NCI-H510A (cell line): ENCODE data around the gene ANKRD44.
"Not testable (repeated sequence)": the region's sequence is repeated elsewhere in the genome, so short reads cannot be mapped to it uniquely, and the experiment has no call there.

Source experiments
- DNase-seq: peaks from one replicate; lab custom pipeline; 2025; lab: John Stamatoyannopoulos, UW

ANKRD44 gene

DNA sequence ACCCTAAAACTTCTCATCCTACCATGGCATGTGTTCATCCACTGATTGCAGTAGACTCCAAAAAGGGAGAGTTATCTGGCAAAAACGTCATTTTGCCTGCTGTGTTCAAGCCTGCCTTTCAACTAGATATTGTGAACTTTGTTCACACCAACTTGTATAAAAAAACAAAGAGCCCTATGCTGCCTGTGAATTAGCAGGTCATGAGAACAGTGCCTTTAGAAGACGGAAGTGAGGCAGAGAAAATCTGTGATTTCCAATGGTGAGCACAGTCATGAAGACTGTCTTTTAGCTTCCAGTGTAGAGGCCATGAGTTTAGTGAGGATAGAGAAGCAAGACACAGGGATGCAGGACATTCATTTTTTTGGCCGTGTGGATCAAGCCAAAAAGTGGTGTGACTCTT, 280.5 kb downstream of the ANKRD44 start:
- no peak for DNase-seq

DNA sequence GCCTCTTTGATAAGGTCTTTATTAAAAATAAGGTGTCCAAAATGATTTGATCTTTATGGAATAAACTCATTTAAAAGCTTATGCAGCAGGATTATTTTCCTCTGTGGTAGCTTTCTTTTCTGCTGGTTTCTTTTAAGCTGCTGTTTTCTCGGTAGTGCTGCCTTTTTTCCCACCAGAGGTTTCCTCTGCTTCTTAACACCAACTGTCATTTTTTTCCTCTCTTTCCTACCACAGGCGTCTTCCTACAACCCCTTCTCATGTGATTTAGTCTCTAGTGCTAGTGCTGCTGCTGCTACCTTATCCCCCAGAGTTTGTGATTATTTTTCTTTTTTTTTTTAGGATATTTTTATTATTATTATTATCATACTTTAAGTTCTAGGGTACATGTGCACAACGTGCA, 281.9 kb downstream of the ANKRD44 start:
- DNase-seq, result no peak

GRCh38 chr2:197028230-197028629, 282.4 kb downstream of the ANKRD44 start:
- no peak for DNase-seq

- no peak for DNase-seq
These were observed 286.4 kb downstream of the ANKRD44 start for GRCh38 chr2:197024206-197024605.

DNA sequence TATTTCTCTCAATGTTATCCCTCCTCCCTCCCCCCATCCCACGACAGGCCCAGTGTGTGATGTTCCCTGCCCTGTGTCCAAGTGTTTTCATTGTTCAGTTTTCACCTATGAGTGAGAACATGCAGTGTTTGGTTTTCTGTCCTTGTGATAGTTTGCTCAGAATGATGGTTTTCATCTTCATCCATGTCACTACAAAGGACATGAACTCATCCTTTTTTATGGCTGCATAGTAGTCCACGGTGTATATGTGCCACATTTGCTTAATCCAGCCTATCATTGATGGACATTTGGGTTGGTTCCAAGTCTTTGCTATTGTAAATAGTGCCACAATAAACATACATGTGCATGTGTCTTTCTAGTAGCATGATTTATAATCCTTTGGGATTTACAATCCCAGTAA, 289.7 kb downstream of the ANKRD44 start:
- not testable (repeated sequence) for DNase-seq

- DNase-seq, result no peak
These were observed 297.5 kb downstream of the ANKRD44 start for GRCh38 chr2:197013098-197013497.

GRCh38 chr2:197011801-197012641, 298.6 kb downstream of the ANKRD44 start:
- no peak for DNase-seq

- DNase-seq, result no peak
These were observed 299.6 kb downstream of the ANKRD44 start for GRCh38 chr2:197011021-197011417.

DNA sequence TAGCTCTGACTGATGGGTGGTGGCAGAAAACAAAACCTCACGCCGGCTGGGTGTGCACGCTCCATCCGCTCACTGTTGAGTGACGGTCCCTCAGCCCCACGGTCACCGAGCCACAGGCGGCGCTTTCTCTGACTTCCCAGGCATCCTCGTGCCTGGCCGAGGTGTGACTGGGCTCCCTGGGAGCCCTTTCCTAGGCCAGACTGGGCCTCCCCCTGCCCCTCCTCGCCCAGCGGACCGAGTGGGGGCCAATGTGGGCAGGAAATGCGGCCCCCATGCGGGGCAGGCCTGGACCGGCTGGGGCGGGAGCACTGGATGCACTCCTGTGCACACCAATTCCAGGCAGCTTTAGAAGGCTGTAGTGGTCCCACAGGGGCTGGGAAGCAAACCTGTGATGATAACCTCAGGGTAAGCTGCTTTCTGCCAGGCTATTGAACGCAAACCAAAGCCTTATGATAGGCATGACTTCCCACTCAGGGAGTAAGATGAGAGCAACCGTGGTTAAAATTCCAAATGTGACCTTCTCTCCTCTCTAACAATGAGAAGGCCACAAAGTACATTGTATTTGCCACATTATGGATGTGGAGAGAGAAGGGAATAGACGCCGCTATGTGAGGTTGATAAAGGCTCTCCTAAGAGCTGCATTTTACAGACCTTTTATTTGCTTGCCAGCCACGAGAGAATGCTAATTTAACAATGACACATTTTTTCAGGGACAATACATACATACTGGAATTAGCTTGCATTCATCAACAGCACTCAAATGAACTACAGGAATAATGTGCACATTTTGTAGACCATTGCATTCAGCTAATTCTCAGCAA, 300.2 kb downstream of the ANKRD44 start:
- DNase-seq, result no peak

- DNase-seq, result not testable (repeated sequence)
These were observed 301.7 kb downstream of the ANKRD44 start for GRCh38 chr2:197008741-197009341.

DNA sequence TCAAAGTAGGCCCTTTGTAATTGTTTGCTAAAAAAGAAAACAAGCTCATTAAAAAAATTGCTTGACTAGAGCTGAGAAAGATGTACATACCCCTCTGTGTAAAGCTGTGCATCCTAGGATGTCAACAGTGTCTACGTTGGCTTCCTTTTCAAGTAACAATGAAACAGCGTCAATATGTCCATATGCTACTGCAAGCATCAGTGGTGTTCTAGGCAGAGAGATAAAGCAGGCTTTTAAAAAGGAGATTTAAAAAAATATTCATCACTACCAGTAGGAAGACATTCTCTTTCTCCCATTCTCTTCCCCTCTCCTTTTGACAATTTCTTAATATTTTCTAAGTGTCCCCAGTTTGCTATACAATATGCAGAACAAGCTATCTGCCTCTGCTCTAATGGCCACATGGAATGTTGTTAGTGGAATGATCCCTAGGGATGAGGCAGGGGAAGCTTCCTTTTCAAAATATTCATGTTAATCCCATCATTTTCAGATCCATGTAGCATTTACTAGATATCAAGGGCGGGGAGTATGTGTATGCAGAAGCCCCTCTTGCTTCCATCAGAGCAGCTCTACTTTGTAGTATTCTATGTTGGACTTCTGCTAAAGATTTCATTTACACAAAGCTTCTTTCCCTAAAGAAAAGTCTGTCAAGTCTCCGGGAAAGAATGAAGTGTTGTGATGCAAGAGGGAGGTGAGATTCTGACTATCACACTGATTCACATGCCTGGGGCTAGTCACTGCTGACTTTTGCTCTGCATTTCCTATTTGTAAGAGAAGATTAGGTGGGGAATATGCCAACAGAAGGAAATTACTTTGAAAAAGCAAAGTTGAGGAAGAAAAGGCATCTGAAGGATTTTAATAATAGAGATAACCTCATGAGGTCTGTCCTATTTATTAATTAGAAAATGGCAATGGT, 302.6 kb downstream of the ANKRD44 start:
- no peak for DNase-seq

GRCh38 chr2:197001921-197002320, 308.7 kb downstream of the ANKRD44 start:
- DNase-seq, result no peak

GRCh38 chr2:196995757-196996314, 314.7 kb downstream of the ANKRD44 start:
- no peak for DNase-seq

DNA sequence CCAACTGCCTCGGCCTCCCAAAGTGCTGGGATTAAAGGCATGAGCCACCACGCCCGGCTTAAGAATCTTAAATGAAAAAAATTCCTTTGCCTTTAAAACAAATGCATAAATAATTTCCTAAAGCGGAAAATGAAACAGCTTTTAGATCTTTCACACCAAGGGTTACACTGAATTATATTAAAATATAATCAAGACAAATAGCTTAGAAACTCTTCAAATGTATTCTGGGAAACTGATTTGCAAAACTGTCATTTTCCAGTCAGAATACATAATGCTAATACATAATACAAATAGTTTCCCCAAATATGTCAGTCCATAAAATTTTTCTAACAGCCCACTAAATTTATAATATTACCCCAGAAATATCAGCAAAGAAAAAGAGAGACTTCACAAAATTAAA, 315.8 kb downstream of the ANKRD44 start:
- DNase-seq, result no peak

- DNase-seq, result no peak
These were observed 317.0 kb downstream of the ANKRD44 start for GRCh38 chr2:196993617-196994016.

GRCh38 chr2:196992466-196992865, 318.1 kb downstream of the ANKRD44 start:
- no peak for DNase-seq

DNA sequence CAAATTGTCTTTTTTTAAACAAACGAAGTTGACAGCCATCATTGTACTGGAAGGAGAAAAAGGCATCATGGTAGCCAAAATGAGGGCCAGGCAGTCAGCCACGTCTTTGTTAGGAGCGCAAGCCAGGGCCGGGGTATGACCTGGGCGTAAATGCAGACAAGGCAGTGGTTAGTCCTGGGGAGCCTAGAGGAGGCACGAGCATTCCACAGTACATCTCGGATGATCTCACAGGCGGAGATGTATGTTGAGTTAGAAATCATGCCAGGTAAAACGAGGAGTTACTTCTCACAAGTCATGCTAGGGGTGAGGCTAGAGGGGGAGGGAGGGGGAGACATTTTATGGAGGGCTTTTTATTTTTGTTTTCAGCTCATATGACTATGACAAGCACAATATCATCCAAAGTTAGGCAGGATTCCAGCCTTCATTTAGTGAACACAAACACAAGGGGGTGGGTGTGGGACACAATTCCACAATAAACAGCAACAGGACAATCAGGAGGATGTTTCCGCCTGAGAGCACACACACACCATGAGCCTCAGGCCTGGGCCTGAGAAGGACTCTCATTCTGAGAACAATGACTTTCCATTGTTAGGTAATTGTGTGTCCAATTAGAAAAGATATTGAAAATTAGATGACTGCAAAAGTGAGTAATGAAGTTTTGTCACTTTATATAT, 319.7 kb downstream of the ANKRD44 start:
- no peak for DNase-seq

- DNase-seq, result no peak
These were observed 320.5 kb downstream of the ANKRD44 start for GRCh38 chr2:196990092-196990491.

DNA sequence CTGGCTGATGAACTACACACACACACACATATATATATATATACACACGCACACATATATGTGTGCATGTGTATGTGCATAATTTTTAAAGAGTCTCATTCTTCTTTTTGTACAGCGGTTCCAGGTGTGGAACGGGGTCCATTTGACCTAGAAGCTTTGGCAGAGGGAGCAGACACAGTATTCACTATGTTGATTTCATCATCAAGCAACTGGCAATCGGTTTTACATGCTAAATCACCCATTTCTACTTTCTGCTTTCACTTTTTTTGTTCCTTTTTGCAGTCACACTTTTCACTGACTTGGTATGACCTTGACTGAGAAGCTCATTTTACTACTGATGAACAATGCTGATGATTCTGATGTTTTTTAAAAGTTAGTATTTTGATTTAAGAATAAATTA, 321.1 kb downstream of the ANKRD44 start:
- no peak for DNase-seq

DNA sequence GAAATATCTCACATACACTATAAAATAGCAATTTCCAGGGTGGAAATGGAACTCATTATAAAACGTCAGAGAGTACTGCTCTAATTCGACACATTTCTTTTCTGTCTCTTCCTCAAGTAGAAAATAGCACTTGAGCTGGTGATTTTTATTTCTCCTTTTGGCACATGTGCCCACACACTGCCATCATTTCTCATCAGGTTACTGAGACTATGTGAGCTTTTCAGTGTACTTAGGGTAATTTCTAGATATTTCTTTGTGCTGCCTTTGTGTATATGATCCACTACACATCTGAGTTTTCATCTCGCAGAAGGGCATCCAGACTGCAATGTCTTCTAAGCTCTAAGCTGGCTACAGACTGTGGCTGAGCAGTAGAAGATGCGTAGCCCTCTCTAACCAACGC, 321.9 kb downstream of the ANKRD44 start:
- no peak for DNase-seq
